Activated T-cell treated with anti-CD3 and anti-CD28 coated beads, Interleukin-2, amount 50 U/mL, for 24 hours (primary cell): ENCODE results near the gene PFKL.
A peak's percentile ranks its signal among the peaks of the same experiment; 100 is the strongest.

ENCODE experiments used
- DNase-seq: peaks from one replicate; pipeline ENCODE4 v3.0.0-alpha.2; 2020
- H3K27ac Mint-ChIP-seq: 2 replicates; pipeline ENCODE4 v1.8.0; 2020; ENCODE audit warnings: mild to moderate bottlenecking, mixed read lengths
- H3K27me3 Mint-ChIP-seq: 2 replicates; pipeline ENCODE4 v1.8.0; 2020; ENCODE audit warnings: mixed read lengths
- H3K36me3 Mint-ChIP-seq: 2 replicates; pipeline ENCODE4 v1.8.0; 2020; ENCODE audit warnings: low read depth, mixed read lengths
- H3K4me1 Mint-ChIP-seq: 2 replicates; pipeline ENCODE4 v1.8.0; 2020; ENCODE audit warnings: low read depth, mixed read lengths
- H3K4me3 Mint-ChIP-seq: 2 replicates; pipeline ENCODE4 v1.8.0; 2020; ENCODE audit warnings: mild to moderate bottlenecking, moderate library complexity, mixed read lengths
- H3K9me3 Mint-ChIP-seq: 2 replicates; pipeline ENCODE4 v1.8.0; 2020; ENCODE audit warnings: mixed read lengths

Gene PFKL

GRCh38 chr21:44345495-44345894 is 45.6 kb downstream of the PFKL start:
- H3K27ac Mint-ChIP-seq = no peak overlapping the region
- H3K9me3 Mint-ChIP-seq = no peaks in the 10 kb centered on the region
- no peak for DNase-seq
- no peak overlapping the region for H3K4me3 Mint-ChIP-seq
- H3K36me3 Mint-ChIP-seq = no peaks in the 10 kb centered on the region
- H3K4me1 Mint-ChIP-seq = peaks cover 6% of the 10 kb centered on the region
- peaks cover 7% of the 10 kb centered on the region for H3K27me3 Mint-ChIP-seq

- H3K36me3 Mint-ChIP-seq = no peaks in the 10 kb centered on the region
- peaks cover 15% of the 10 kb centered on the region for H3K27me3 Mint-ChIP-seq
- no peak for DNase-seq
- H3K4me1 Mint-ChIP-seq = peaks cover 17% of the 10 kb centered on the region
- H3K27ac Mint-ChIP-seq = no peak overlapping the region
- no peaks in the 10 kb centered on the region for H3K9me3 Mint-ChIP-seq
- no peak overlapping the region for H3K4me3 Mint-ChIP-seq
Observed at GRCh38 chr21:44347911-44348451, 48.1 kb downstream of the PFKL start.

- H3K4me1 Mint-ChIP-seq = peaks cover 25% of the 10 kb centered on the region
- no peaks in the 10 kb centered on the region for H3K9me3 Mint-ChIP-seq
- no peak overlapping the region for H3K4me3 Mint-ChIP-seq
- peaks cover 15% of the 10 kb centered on the region for H3K27me3 Mint-ChIP-seq
- H3K27ac Mint-ChIP-seq = no peak overlapping the region
- peaks cover 6% of the 10 kb centered on the region for H3K36me3 Mint-ChIP-seq
- no peak for DNase-seq
Observed at GRCh38 chr21:44348861-44349260, 49.0 kb downstream of the PFKL start.

- Mint-ChIP-seq H3K27ac (no peak overlapping the region), H3K4me3 (no peak overlapping the region), H3K9me3 (no peaks in the 10 kb centered on the region), H3K36me3 (peaks cover 11% of the 10 kb centered on the region), H3K4me1 (peaks cover 31% of the 10 kb centered on the region), H3K27me3 (peaks cover 15% of the 10 kb centered on the region)
- no peak for DNase-seq
Observed at GRCh38 chr21:44349416-44349846, 49.6 kb downstream of the PFKL start.

GRCh38 chr21:44349847-44350772 is 50.3 kb downstream of the PFKL start:
- Mint-ChIP-seq H3K9me3 (no peaks in the 10 kb centered on the region), H3K27ac (no peak overlapping the region), H3K4me1 (peaks cover 38% of the 10 kb centered on the region), H3K27me3 (peaks cover 15% of the 10 kb centered on the region), H3K36me3 (peaks cover 17% of the 10 kb centered on the region), H3K4me3 (no peak overlapping the region)
- no peak for DNase-seq

- H3K4me1 Mint-ChIP-seq = peaks cover 45% of the 10 kb centered on the region
- no peaks in the 10 kb centered on the region for H3K9me3 Mint-ChIP-seq
- no peak for DNase-seq
- no peak overlapping the region for H3K4me3 Mint-ChIP-seq
- H3K27ac Mint-ChIP-seq = no peak overlapping the region
- H3K27me3 Mint-ChIP-seq = peaks cover 15% of the 10 kb centered on the region
- H3K36me3 Mint-ChIP-seq = peaks cover 24% of the 10 kb centered on the region
Observed at GRCh38 chr21:44350773-44351481, 51.1 kb downstream of the PFKL start.

GRCh38 chr21:44351535-44352252 is 51.8 kb downstream of the PFKL start:
- Mint-ChIP-seq H3K4me3 (no peak overlapping the region), H3K9me3 (no peaks in the 10 kb centered on the region), H3K36me3 (peaks cover 31% of the 10 kb centered on the region), H3K27ac (no peak overlapping the region), H3K27me3 (peaks cover 15% of the 10 kb centered on the region), H3K4me1 (peaks cover 52% of the 10 kb centered on the region)
- no peak for DNase-seq

GRCh38 chr21:44352253-44352860 is 52.5 kb downstream of the PFKL start:
- H3K4me1 Mint-ChIP-seq = peaks cover 55% of the 10 kb centered on the region
- peaks cover 38% of the 10 kb centered on the region for H3K36me3 Mint-ChIP-seq
- H3K27ac Mint-ChIP-seq = peak overlapping the region; percentile 71
- H3K27me3 Mint-ChIP-seq = peaks cover 15% of the 10 kb centered on the region
- no peak for DNase-seq
- no peaks in the 10 kb centered on the region for H3K9me3 Mint-ChIP-seq
- H3K4me3 Mint-ChIP-seq = peak overlapping the region; percentile 85

- Mint-ChIP-seq H3K9me3 (no peaks in the 10 kb centered on the region), H3K27ac (peak within 1 kb of the TSS; percentile 88), H3K4me3 (peak within 1 kb of the TSS; percentile 85), H3K27me3 (peaks cover 15% of the 10 kb centered on the region), H3K36me3 (peaks cover 47% of the 10 kb centered on the region), H3K4me1 (peaks cover 55% of the 10 kb centered on the region)
- DNase-seq = peak; percentile 75
Observed at GRCh38 chr21:44353191-44353970, 53.5 kb downstream of the PFKL start, which contains the start of gene TRPM2. Gene TRPM2 (plus strand): TSS chr21:44353621. CDS start chr21:44353701, 80 bp downstream.

- H3K27ac Mint-ChIP-seq = peak overlapping the region; percentile 88
- H3K36me3 Mint-ChIP-seq = peaks cover 52% of the 10 kb centered on the region
- peak overlapping the region; percentile 85 for H3K4me3 Mint-ChIP-seq
- H3K9me3 Mint-ChIP-seq = no peaks in the 10 kb centered on the region
- H3K4me1 Mint-ChIP-seq = peaks cover 55% of the 10 kb centered on the region
- peaks cover 14% of the 10 kb centered on the region for H3K27me3 Mint-ChIP-seq
- peak; percentile 49 for DNase-seq
Observed at GRCh38 chr21:44354001-44354405, 54.1 kb downstream of the PFKL start.

GRCh38 chr21:44354775-44355771 is 55.2 kb downstream of the PFKL start:
- Mint-ChIP-seq H3K4me1 (peaks cover 61% of the 10 kb centered on the region), H3K27me3 (peaks cover 8% of the 10 kb centered on the region), H3K27ac (peak overlapping the region; percentile 88), H3K36me3 (peaks cover 55% of the 10 kb centered on the region), H3K9me3 (no peaks in the 10 kb centered on the region), H3K4me3 (peak overlapping the region; percentile 85)
- DNase-seq = peak; percentile 47

GRCh38 chr21:44356160-44356559 is 56.3 kb downstream of the PFKL start:
- no peaks in the 10 kb centered on the region for H3K9me3 Mint-ChIP-seq
- DNase-seq = no peak
- peaks cover 55% of the 10 kb centered on the region for H3K36me3 Mint-ChIP-seq
- peak overlapping the region; percentile 63 for H3K27ac Mint-ChIP-seq
- peaks cover 60% of the 10 kb centered on the region for H3K4me1 Mint-ChIP-seq
- peak overlapping the region; percentile 27 for H3K4me3 Mint-ChIP-seq
- peaks cover 6% of the 10 kb centered on the region for H3K27me3 Mint-ChIP-seq
